Karpas-422 (cell line): ENCODE measurements around the gene FAM221B. TPM values are rescaled to one million over a fixed set of nuclear protein-coding genes. Genes with fewer than 3 reads are reported as not detected.

ENCODE experiments used
- DNase-seq: peaks from one replicate; pipeline ENCODE4 v3.0.0-alpha.2; 2015
- H2AFZ ChIP-seq: fragments of 200-600 bp; sonication (generic); 2 replicates; pipeline ENCODE4 v1.6.1; 2014; ENCODE audit warnings: antibody characterized with exemption, low read length, mixed read lengths
- H3K27ac ChIP-seq: fragments of 200-600 bp; sonication (generic); 2 replicates; pipeline ENCODE4 v1.5.1; 2014; ENCODE audit warnings: mild to moderate bottlenecking, low read length, moderate library complexity
- H3K27me3 ChIP-seq: fragments of 200-600 bp; sonication (generic); 2 replicates; pipeline ENCODE4 v1.6.1; 2014; ENCODE audit warnings: low read length, mixed read lengths
- H3K36me3 ChIP-seq: fragments of 200-600 bp; sonication (generic); 2 replicates; pipeline ENCODE4 v1.6.1; 2014; ENCODE audit warnings: low read length, mixed read lengths; ENCODE audit not compliant: insufficient read depth
- H3K4me1 ChIP-seq: fragments of 200-600 bp; sonication (generic); 2 replicates; pipeline ENCODE4 v1.6.1; 2014; ENCODE audit warnings: mild to moderate bottlenecking, low read length, mixed read lengths
- H3K4me2 ChIP-seq: fragments of 200-600 bp; sonication (generic); 2 replicates; pipeline ENCODE4 v1.6.1; 2014; ENCODE audit warnings: low read length, low read depth, mild to moderate bottlenecking; ENCODE audit not compliant: poor library complexity, severe bottlenecking
- H3K4me3 ChIP-seq: fragments of 200-600 bp; sonication (generic); 2 replicates; pipeline ENCODE4 v1.5.1; 2014; ENCODE audit warnings: mild to moderate bottlenecking, antibody characterized with exemption, low read length, mixed read lengths
- H3K79me2 ChIP-seq: fragments of 200-600 bp; sonication (generic); 2 replicates; pipeline ENCODE4 v1.6.1; 2014; ENCODE audit warnings: mild to moderate bottlenecking, low read length, mixed read lengths
- H3K9ac ChIP-seq: fragments of 200-600 bp; sonication (generic); 2 replicates; pipeline ENCODE4 v1.6.0; 2014; ENCODE audit warnings: low read length
- H3K9me2 ChIP-seq: fragments of 200-600 bp; sonication (generic), shearing (Covaris generic); replicated peaks from 2 replicates; pipeline ENCODE4 v1.6.0; 2014; ENCODE audit warnings: mild to moderate bottlenecking, low read length, moderate library complexity; ENCODE audit not compliant: insufficient read depth
- H3K9me3 ChIP-seq: fragments of 300-700, 200-600 bp; sonication (generic); 2 replicates; pipeline ENCODE4 v1.6.1; 2014; ENCODE audit warnings: low read length, mixed read lengths
- H4K20me1 ChIP-seq: fragments of 200-600 bp; sonication (generic); 2 replicates; pipeline ENCODE4 v1.6.1; 2014; ENCODE audit warnings: mild to moderate bottlenecking, antibody characterized with exemption, low read length, low read depth; ENCODE audit not compliant: insufficient read depth
- total RNA-seq: library from RNA; depleted of rRNA; stranded (reverse); fragments of >200 nt; shearing (Covaris generic); gene quantifications from 2 replicates; pipeline ENCODE4 v1.2.3, GENCODE V29; 2014; ENCODE audit warnings: low replicate concordance

The FAM221B gene
- total RNA-seq, 1 experiment from 2014 or later, result not detected

DNA sequence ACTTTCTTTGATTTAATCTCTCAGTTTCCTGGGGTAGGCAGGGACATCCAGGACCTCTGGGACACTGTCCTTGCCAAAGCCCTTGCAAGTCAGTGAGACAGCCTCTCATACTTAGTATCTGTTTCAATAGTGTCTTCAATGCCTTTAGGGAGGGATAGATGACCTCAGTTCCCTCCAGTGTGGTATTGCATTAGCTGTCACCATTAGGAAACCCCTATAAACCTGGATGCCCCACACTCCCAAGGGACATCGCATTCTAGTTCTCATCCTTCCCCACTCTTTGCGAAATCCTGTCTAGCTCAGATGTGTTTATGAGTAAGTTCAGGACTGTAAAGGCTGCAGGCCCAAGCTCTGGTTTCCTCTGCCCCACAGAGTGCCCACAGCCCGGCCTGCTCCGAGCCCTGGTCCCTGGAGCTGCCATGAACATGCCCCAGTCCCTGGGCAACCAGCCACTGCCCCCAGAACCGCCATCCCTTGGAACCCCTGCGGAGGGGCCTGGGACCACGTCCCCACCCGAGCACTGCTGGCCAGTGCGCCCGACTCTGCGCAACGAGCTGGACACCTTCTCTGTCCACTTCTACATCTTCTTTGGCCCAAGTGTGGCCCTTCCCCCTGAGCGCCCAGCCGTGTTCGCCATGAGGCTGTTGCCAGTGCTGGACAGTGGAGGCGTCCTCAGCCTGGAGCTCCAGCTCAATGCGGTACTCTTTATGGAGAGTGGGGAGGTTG is 13.7 kb upstream of the FAM221B start:
- H3K9me2 ChIP-seq, result no peaks in the 10 kb centered on the region
- no peak overlapping the region for H3K9ac ChIP-seq
- peaks cover 15% of the 10 kb centered on the region for H3K4me1 ChIP-seq
- DNase-seq, result no peak
- H3K9me3 ChIP-seq, result no peaks in the 10 kb centered on the region
- H3K36me3 ChIP-seq, result no peaks in the 10 kb centered on the region
- no peaks in the 10 kb centered on the region for H4K20me1 ChIP-seq
- H2AFZ ChIP-seq, result no peak overlapping the region
- no peak overlapping the region for H3K4me2 ChIP-seq
- H3K27ac ChIP-seq, result no peak overlapping the region
- H3K27me3 ChIP-seq, result no peaks in the 10 kb centered on the region
- H3K4me3 ChIP-seq, result no peak overlapping the region
- H3K79me2 ChIP-seq, result no peaks in the 10 kb centered on the region

DNA sequence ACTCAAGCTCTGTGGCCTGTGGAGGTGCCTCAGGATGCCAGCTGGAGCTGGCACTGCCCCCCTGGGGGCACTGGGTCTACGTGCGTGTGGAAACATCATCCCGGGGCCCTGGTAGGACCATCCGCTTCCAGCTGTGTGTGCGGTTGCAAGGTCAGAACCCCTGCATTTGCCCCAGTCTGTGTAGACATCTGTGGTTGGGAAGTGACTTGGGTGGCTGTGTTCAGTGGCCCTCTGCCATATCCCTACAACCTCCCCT is 13.0 kb upstream of the FAM221B start:
- H3K9me2 ChIP-seq, result no peaks in the 10 kb centered on the region
- H3K4me2 ChIP-seq, result no peak overlapping the region
- no peak overlapping the region for H2AFZ ChIP-seq
- no peak for DNase-seq
- H4K20me1 ChIP-seq, result no peaks in the 10 kb centered on the region
- no peaks in the 10 kb centered on the region for H3K36me3 ChIP-seq
- H3K9me3 ChIP-seq, result no peaks in the 10 kb centered on the region
- H3K79me2 ChIP-seq, result no peaks in the 10 kb centered on the region
- no peak overlapping the region for H3K4me3 ChIP-seq
- peaks cover 15% of the 10 kb centered on the region for H3K4me1 ChIP-seq
- H3K27ac ChIP-seq, result no peak overlapping the region
- H3K27me3 ChIP-seq, result no peaks in the 10 kb centered on the region
- no peak overlapping the region for H3K9ac ChIP-seq

GRCh38 chr9:35840881-35841644 is 12.5 kb upstream of the FAM221B start:
- H3K4me1 ChIP-seq, result peaks cover 15% of the 10 kb centered on the region
- DNase-seq, result no peak
- H3K4me2 ChIP-seq, result no peak overlapping the region
- H3K9me3 ChIP-seq, result no peaks in the 10 kb centered on the region
- H3K36me3 ChIP-seq, result no peaks in the 10 kb centered on the region
- no peaks in the 10 kb centered on the region for H4K20me1 ChIP-seq
- no peaks in the 10 kb centered on the region for H3K79me2 ChIP-seq
- H3K9me2 ChIP-seq, result no peaks in the 10 kb centered on the region
- no peak overlapping the region for H3K27ac ChIP-seq
- H3K9ac ChIP-seq, result no peak overlapping the region
- H3K4me3 ChIP-seq, result no peak overlapping the region
- no peak overlapping the region for H2AFZ ChIP-seq
- H3K27me3 ChIP-seq, result no peaks in the 10 kb centered on the region

DNA sequence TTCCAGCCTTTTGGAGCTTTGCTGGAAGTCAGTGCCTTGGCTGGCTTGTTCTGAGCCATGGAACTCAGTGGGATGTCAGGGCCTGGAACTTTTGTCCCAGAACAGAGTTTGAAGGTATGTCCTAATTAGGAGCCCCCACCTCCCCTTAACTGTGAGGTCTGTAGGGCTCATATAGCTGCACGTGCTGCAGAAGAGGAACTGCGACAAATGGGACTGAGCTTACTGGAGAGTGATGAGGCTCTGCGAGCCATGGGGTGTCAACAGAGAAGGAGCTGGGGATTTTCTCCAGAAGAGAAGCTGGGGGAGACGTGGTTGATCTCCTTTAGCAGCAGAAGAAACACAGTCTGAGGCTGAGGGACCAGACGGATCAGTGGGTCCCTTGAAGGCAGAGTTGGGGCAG is 11.4 kb upstream of the FAM221B start:
- H2AFZ ChIP-seq, result no peak overlapping the region

DNA sequence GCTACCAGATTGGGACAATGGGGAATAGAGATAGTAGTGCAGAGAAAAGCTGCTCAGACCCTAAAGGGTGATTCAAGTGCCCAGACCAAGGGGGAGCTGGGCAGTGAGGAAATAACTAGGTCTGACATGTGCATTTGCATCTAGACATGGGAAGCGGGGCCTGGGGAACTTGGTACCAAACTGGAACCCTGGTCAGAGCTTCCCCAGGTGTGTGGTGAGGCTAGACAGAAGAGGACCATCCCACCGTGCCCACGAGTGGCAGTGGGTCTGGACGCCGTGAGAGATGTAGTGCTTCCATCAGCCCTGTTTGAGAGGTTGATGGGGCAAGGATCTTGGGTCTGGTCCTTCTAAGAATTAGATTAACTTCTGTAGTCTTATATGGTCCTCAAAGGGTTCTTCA is 8.1 kb upstream of the FAM221B start:
- Histone ChIP-seq H3K27ac (no peak overlapping the region), H2AFZ (no peak overlapping the region), H3K9me3 (no peaks in the 10 kb centered on the region), H3K9me2 (no peaks in the 10 kb centered on the region), H3K27me3 (no peaks in the 10 kb centered on the region), H3K36me3 (no peaks in the 10 kb centered on the region), H3K4me1 (0 out of 2 replicates have a peak, but pooled peaks cover 3% of the 10 kb centered on the region), H4K20me1 (no peaks in the 10 kb centered on the region), H3K9ac (no peak overlapping the region), H3K4me2 (no peak overlapping the region), H3K79me2 (no peaks in the 10 kb centered on the region), H3K4me3 (no peak overlapping the region)
- no peak for DNase-seq

More for the DNA sequence above, 11.4 kb upstream of the FAM221B start:
- no peaks in the 10 kb centered on the region for H3K9me2 ChIP-seq
- H3K79me2 ChIP-seq, result no peaks in the 10 kb centered on the region
- H4K20me1 ChIP-seq, result no peaks in the 10 kb centered on the region
- no peak overlapping the region for H3K9ac ChIP-seq
- no peak overlapping the region for H3K27ac ChIP-seq
- H3K27me3 ChIP-seq, result no peaks in the 10 kb centered on the region
- H3K4me3 ChIP-seq, result no peak overlapping the region
- H3K4me2 ChIP-seq, result no peak overlapping the region
- no peaks in the 10 kb centered on the region for H3K9me3 ChIP-seq
- H3K4me1 ChIP-seq, result peaks cover 6% of the 10 kb centered on the region
- no peaks in the 10 kb centered on the region for H3K36me3 ChIP-seq
- no peak for DNase-seq

GRCh38 chr9:35835766-35836165 is 7.2 kb upstream of the FAM221B start:
- H3K4me3 ChIP-seq, result no peak overlapping the region
- H3K36me3 ChIP-seq, result no peaks in the 10 kb centered on the region
- 0 out of 2 replicates have a peak, but pooled peaks cover 3% of the 10 kb centered on the region for H3K4me1 ChIP-seq
- no peaks in the 10 kb centered on the region for H3K27me3 ChIP-seq
- no peak for DNase-seq
- no peak overlapping the region for H3K27ac ChIP-seq
- no peaks in the 10 kb centered on the region for H3K79me2 ChIP-seq
- H3K4me2 ChIP-seq, result no peak overlapping the region
- no peak overlapping the region for H2AFZ ChIP-seq
- no peaks in the 10 kb centered on the region for H4K20me1 ChIP-seq
- no peak overlapping the region for H3K9ac ChIP-seq
- no peaks in the 10 kb centered on the region for H3K9me3 ChIP-seq
- no peaks in the 10 kb centered on the region for H3K9me2 ChIP-seq

DNA sequence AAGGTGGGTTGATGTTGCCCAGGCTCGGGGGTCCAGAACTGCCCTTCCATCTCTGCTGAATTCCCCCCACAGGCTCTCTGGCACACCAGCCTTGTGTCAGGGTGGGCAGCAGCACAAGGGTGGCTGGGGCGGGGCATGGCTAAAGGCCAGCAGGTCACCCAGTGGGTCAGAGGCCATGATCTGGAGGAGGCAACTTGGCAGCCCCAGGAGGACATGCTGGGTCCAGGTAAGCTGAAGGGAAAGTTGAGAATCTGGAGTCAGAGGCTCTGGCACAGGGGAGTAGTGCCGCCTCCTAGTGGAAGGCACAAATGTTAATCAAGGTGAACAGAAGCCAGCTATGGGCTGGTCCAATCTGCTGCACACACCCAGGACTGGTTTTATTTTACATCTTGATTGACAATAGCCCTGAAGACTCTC is 6.7 kb upstream of the FAM221B start:
- Histone ChIP-seq H3K79me2 (no peaks in the 10 kb centered on the region), H3K9me3 (no peaks in the 10 kb centered on the region), H4K20me1 (no peaks in the 10 kb centered on the region), H3K9ac (no peak overlapping the region), H3K36me3 (no peaks in the 10 kb centered on the region), H3K27ac (no peak overlapping the region), H2AFZ (no peak overlapping the region), H3K4me2 (no peak overlapping the region), H3K9me2 (no peaks in the 10 kb centered on the region), H3K4me1 (0 out of 2 replicates have a peak, but pooled peaks cover 3% of the 10 kb centered on the region), H3K27me3 (no peaks in the 10 kb centered on the region), H3K4me3 (no peak overlapping the region)
- peak; percentile 70 for DNase-seq

DNA sequence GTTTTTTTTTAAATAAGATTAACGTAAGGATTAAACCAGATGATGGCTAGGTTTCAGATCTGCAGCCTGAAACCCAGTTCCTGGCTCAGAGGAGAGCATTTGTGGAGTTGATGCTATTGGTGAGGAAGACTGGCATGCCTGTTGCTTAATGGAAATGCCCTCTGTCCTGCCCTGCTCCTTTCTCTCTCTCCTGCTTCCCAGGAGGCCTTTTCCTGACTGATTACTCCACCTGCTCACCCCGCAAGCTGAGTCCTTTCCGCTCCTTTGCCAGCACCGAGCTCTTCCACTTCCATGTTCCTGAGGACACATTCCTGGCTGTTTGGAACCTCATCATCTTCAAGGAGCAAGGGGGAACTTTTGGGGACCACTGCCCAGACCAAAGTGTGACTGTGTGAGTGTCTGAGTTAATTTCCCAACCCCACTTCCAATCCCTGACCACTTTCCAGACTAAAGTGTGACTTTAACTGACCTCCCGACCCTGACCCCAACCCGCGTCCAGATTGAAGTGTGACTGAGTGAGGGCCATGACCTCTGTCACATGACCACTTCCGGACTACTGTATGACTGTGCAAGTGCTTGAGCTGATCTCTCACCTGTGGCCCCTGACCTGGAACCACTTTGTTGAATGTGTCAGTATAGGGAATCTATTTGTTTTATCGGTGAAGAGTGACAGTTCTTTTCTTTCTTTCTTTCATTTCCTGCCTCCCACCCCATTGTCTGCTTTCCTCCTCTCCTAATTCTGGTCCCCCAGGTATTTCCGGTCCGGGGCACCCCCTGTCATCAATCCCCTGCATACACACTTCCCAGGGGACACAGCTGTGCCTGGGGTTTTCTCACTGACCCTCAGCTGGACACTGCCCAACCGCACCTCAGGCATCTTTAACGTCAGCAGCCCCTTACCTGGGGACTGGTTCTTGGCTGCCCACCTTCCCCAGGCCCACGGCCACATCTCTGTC is 6.0 kb upstream of the FAM221B start:
- Histone ChIP-seq H3K9ac (no peak overlapping the region), H3K36me3 (no peaks in the 10 kb centered on the region), H3K4me2 (no peak overlapping the region), H3K79me2 (no peaks in the 10 kb centered on the region), H3K4me1 (peaks cover 7% of the 10 kb centered on the region), H3K9me3 (no peaks in the 10 kb centered on the region), H3K4me3 (no peak overlapping the region), H3K27me3 (no peaks in the 10 kb centered on the region), H2AFZ (no peak overlapping the region), H4K20me1 (no peaks in the 10 kb centered on the region), H3K9me2 (no peaks in the 10 kb centered on the region), H3K27ac (no peak overlapping the region)
- no peak for DNase-seq
